ENCODE results near the gene RAD54L.
"Not testable (repeated sequence)": the region's sequence is repeated elsewhere in the genome, so short reads cannot be mapped to it uniquely, and the experiment has no call there.

RAD54L gene

DNA sequence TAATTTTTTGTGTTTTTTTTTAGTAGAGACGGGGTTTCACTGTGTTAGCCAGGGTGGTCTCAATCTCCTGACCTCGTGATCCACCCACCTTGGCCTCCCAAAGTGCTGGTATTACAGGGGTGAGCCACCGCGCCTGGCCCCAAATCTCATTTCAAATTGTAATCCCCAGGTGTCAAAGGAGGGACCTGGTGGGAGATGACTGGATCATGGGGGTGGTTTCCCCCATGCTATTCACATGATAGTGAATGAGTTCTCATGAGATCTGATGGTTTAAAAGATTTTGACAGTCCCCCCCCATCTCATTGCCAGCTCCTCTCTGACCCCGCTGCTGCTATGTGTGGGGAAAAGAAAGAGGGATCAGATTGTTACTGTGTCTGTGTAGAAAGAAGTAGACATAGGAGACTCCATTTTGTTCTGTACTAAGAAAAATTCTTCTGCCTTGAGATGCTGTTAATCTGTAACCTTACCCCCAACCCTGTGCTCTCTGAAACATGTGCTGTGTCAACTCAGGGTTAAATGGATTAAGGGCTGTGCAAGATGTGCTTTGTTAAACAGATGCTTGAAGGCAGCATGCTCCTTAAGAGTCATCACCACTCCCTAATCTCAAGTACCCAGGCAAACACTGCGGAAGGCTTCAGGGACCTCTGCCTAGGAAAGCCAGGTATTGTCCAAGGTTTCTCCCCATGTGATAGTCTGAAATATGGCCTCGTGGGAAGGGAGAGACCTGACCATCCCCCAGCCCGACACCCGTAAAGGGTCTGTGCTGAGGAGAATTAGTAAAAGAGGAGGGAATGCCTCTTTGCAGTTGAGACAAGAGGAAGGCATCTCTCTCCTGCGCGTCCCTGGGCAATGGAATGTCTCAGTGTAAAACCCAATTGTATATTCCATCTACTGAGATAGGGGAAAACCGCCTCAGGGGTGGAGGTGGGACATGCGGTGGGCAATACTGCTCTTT, 72.7 kb downstream of the RAD54L start:
- not testable (repeated sequence) for DNase-seq (ENCODE audit: low spot score)

DNA sequence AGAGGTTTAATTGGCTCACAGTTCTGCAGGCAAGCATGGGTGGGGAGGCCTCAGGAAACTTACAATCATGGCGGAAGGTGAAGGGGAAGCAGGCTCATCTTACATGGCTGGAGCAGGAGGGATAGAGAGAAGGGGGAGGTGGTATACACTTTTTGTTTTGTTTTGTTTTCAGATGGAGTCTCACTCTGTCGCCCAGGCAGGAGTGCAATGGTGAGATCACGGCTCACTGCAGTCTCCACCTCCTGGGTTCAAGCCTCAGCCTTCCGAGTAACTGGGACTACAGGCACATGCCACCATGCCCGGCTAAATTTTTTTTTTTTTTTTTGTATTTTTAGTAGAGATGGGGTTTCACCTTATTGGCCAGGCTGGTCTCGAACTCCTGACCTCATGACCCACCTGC, 74.6 kb downstream of the RAD54L start:
- DNase-seq (ENCODE audit: low spot score), result not testable (repeated sequence)

DNA sequence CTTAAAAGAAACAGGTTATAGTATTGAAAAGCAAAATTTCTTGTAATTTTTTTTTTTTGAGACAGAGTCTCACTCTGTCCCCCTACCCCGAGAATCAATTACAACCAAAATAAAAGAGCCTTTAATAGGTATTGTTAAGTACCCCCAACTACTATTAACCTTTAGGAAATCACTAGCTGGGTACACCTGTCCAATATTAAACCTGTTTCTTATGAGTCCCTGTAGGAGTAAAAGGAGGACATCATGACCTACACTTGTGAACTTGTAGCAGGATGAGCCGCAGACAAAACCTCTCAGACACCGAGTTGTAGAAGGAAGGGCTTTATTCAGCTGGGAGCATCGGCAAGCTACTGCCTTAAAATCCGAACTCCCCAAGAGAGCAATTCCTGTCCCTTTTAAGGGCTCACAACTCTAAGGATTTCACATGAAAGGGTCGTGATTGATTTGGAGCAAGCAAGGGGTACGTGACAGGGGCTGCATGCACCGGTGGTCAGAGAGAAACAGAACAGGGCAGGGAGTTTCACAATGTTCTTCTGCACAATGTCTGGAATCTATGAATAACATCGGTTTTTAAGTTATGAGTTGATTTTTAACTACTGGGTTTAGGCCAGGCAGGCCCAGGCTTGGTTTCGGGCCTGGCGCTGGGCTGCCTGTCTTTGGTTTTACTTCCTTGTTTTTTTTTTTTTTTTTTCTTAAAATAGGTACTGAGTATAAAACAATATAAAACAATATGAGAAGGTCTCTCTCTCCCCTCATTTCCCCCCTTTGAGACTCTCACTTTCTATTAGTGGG, 77.9 kb downstream of the RAD54L start:
- DNase-seq (ENCODE audit: low spot score), result not testable (repeated sequence)

All from RKO (cell line).